ENCODE results near the gene RAB5A.

- no peak for TF ChIP-seq CTCF (IDR thresholded peaks at IDR 0.05)
- no peak for TF ChIP-seq POLR2AphosphoS5 (IDR thresholded peaks at IDR 0.05)
These were observed 61.7 kb downstream of the RAB5A start for GRCh38 chr3:20008646-20009045.

All from prostate gland (tissue), 2 donors.